ENCODE measurements around the gene ENTPD2. TPM values are rescaled to one million over a fixed set of nuclear protein-coding genes. Genes with fewer than 3 reads are reported as not detected.

The ENTPD2 gene
- total RNA-seq, 1 experiment from 2014 or later, result 4.0 TPM

DNA sequence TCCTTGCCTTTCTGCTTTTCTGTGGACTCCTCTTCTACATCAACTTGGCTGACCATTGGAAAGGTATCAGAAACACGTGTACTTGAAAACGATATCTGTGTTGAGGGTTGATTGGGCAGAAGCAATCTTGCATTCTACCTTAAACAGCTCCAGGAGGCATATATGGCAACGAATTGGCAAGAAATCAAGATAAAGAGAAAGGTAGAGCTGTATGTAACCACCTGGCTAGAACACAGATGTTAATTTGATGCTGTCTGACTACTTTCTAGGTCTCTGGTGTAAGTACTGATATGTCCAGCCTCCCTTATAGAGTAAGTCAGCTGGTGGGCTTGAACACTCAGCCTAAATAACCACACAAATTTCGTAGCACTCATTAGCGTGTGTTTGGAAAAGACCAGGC lies 34.3 kb upstream of the ENTPD2 start:
- H3K4me1 Mint-ChIP-seq, result peaks cover 17 to 20% of the 10 kb centered on the region in 2 experiments
- H3K4me1 ChIP-seq (ENCODE audit: insufficient read depth, low read length), result no peaks in the 10 kb centered on the region
- no CpG with 5 or more reads among the region's 5 CpGs for WGBS (ENCODE audit: extremely low coverage, insufficient read length, low lambda C conversion rate)
- no peak for TF ChIP-seq CTCF (conservative IDR thresholded peaks at IDR 0.05)
- peaks cover 12% of the 10 kb centered on the region for H3K23me2 ChIP-seq (ENCODE audit: insufficient read length, low read depth, low read length, poor library complexity, severe bottlenecking)
- no peak overlapping the region for H3T11ph ChIP-seq (ENCODE audit: low read length)
- H3K4ac ChIP-seq (ENCODE audit: low read depth, low read length), result no peak overlapping the region
- no peak overlapping the region for H3K14ac ChIP-seq (ENCODE audit: insufficient read depth, low read length)
- no peak overlapping the region for H2BK5ac ChIP-seq (ENCODE audit: insufficient read length, low read length)
- no peaks in the 10 kb centered on the region for H4K20me1 ChIP-seq (ENCODE audit: control insufficient read depth, insufficient read depth, insufficient read length)
- H2BK20ac ChIP-seq (ENCODE audit: low read depth, low read length, poor library complexity, severe bottlenecking), result no peak overlapping the region
- H3K27ac ChIP-seq (ENCODE audit: insufficient read length, low read depth, low read length), result no peak overlapping the region
- no peak overlapping the region for H2BK120ac ChIP-seq (ENCODE audit: low read depth, low read length, poor library complexity, severe bottlenecking)
- DNase-seq, result no peak
- H3K79me2 ChIP-seq (ENCODE audit: insufficient read depth, low read length), result no peaks in the 10 kb centered on the region
- H3K9me3 ChIP-seq (ENCODE audit: control insufficient read depth, low read depth, low read length), result no peaks in the 10 kb centered on the region
- no peak overlapping the region for H4K8ac ChIP-seq (replicated peaks; ENCODE audit: insufficient read length, low read depth, low read length)
- H2BK15ac ChIP-seq (ENCODE audit: low read depth, low read length), result no peak overlapping the region
- no peak overlapping the region for H2AK5ac ChIP-seq (ENCODE audit: insufficient read length, low read length)
- no peak overlapping the region for H3K18ac ChIP-seq (ENCODE audit: insufficient read length, low read depth, low read length)
- no peaks in the 10 kb centered on the region for H3K9me3 Mint-ChIP-seq
- peak overlapping the region; percentile 82 to 89; a peak in 4 of 5 replicates for H3K4me3 Mint-ChIP-seq
- no peak overlapping the region for H2BK12ac ChIP-seq (ENCODE audit: insufficient read length, low read depth, low read length)
- H2AFZ ChIP-seq (ENCODE audit: low read length), result no peak overlapping the region
- no peak overlapping the region for H4K5ac ChIP-seq (ENCODE audit: insufficient read length, low read depth, low read length)
- H3K4me2 ChIP-seq (ENCODE audit: insufficient read depth, insufficient read length, low read length), result peak overlapping the region; percentile 79
- no peaks in the 10 kb centered on the region for H3K27me3 ChIP-seq (ENCODE audit: insufficient read depth, low read length)
- H3K23ac ChIP-seq (ENCODE audit: insufficient read length, low read depth, low read length), result no peak overlapping the region
- peaks cover 6% of the 10 kb centered on the region for H3K27me3 Mint-ChIP-seq (ENCODE audit: low read depth)
- no peak overlapping the region for H3K56ac ChIP-seq (ENCODE audit: insufficient read length, low read depth, low read length)
- H4K91ac ChIP-seq (ENCODE audit: insufficient read length, low read depth, low read length), result no peak overlapping the region
- H3K79me1 ChIP-seq (ENCODE audit: insufficient read depth, low read depth, low read length, poor library complexity, severe bottlenecking), result no peaks in the 10 kb centered on the region
- H3K36me3 Mint-ChIP-seq (ENCODE audit: insufficient read depth in 1 of 3, low read depth in 3 of 3), result peaks cover 7 to 12% (median 8%) of the 10 kb centered on the region in 3 experiments; a peak in 6 of 7 replicates
- no peak overlapping the region for H3K27ac Mint-ChIP-seq
- H3K9ac ChIP-seq (ENCODE audit: extremely low read depth, insufficient read length, low read length), result no peak overlapping the region

All from H9 (cell line).